Liver (tissue), 9 donors: ENCODE measurements around the gene EHD2. TPM values are rescaled to one million over a fixed set of nuclear protein-coding genes. Genes with fewer than 3 reads are reported as not detected.
A peak's percentile ranks its signal among the peaks of the same experiment; 100 is the strongest.

Source experiments
- DNase-seq: peaks from one replicate; pipeline ENCODE4 v3.0.0-alpha.2; 2017; ENCODE audit warnings: low spot score
- H3K27ac ChIP-seq, 2 donors: one replicate each; pipeline ENCODE4 v1.7.0; 2013; ENCODE audit warnings: inconsistent platforms in 2 of 2, low read length in 2 of 2, control low read depth in 1 of 2, low read depth in 1 of 2, mild to moderate bottlenecking in 1 of 2
- H3K27me3 ChIP-seq, 4 donors: one replicate each; pipeline versions ENCODE4 v1.6.1 to v1.7.0; 2013; ENCODE audit warnings: low read length in 3 of 4, inconsistent platforms in 1 of 4, mild to moderate bottlenecking in 1 of 4, moderate library complexity in 1 of 4; ENCODE audit not compliant: control insufficient read depth in 4 of 4, insufficient read depth in 4 of 4
- H3K36me3 ChIP-seq, 4 donors: one replicate each; pipeline versions ENCODE4 v1.6.1 to v1.7.0; 2013; ENCODE audit warnings: low read length in 3 of 4, mild to moderate bottlenecking in 3 of 4, low read depth in 1 of 4, moderate library complexity in 1 of 4; ENCODE audit not compliant: control insufficient read depth in 4 of 4, insufficient read depth in 3 of 4
- H3K4me1 ChIP-seq, 4 donors: one replicate each; pipeline versions ENCODE4 v1.6.1 to v1.7.0; 2013; ENCODE audit warnings: low read length in 3 of 4, mild to moderate bottlenecking in 3 of 4, moderate library complexity in 1 of 4; ENCODE audit not compliant: control insufficient read depth in 4 of 4, insufficient read depth in 4 of 4
- H3K4me3 ChIP-seq, 3 donors: one replicate each; pipeline versions ENCODE4 v1.6.1 to v1.7.0; 2013; ENCODE audit warnings: low read length in 3 of 3, control low read depth in 1 of 3, low read depth in 1 of 3, mild to moderate bottlenecking in 1 of 3
- H3K9ac ChIP-seq, 2 donors: one replicate each; pipeline ENCODE4 v1.7.0; 2013; ENCODE audit warnings: low read length in 2 of 2, mild to moderate bottlenecking in 2 of 2, moderate library complexity in 2 of 2, control low read depth in 1 of 2, low read depth in 1 of 2
- H3K9me3 ChIP-seq, 4 donors: one replicate each; pipeline versions ENCODE4 v1.6.1 to v1.7.0; 2013; ENCODE audit warnings: low read length in 3 of 4; ENCODE audit not compliant: control insufficient read depth in 4 of 4
- ATF3 ChIP-seq: IDR thresholded peaks from 2 replicates; pipeline ENCODE4 v1.6.1; 2016; ENCODE audit warnings: antibody characterized with exemption
- FOXA2 ChIP-seq: IDR thresholded peaks from 2 replicates; pipeline ENCODE4 v1.6.1; 2016; ENCODE audit warnings: antibody characterized with exemption
- GABPA ChIP-seq, 2 donors: IDR thresholded peaks in 1 of 2; conservative IDR thresholded peaks in 1 of 2; 2 replicates each; pipeline ENCODE4 v1.6.1; 2016; ENCODE audit warnings: antibody characterized with exemption in 2 of 2, mild to moderate bottlenecking in 1 of 2, moderate library complexity in 1 of 2
- HNF4A ChIP-seq, 2 donors: conservative IDR thresholded peaks; 2 replicates each; pipeline ENCODE4 v1.6.1; 2016; ENCODE audit warnings: antibody characterized with exemption in 2 of 2, mild to moderate bottlenecking in 2 of 2
- JUND ChIP-seq, 2 donors: IDR thresholded peaks; 2 replicates each; pipeline ENCODE4 v1.6.1; 2016; ENCODE audit warnings: antibody characterized with exemption in 2 of 2
- MAX ChIP-seq: IDR thresholded peaks from 2 replicates; pipeline ENCODE4 v1.6.1; 2016; ENCODE audit warnings: antibody characterized with exemption
- NR2F2 ChIP-seq: IDR thresholded peaks from 2 replicates; pipeline ENCODE4 v1.6.1; 2016; ENCODE audit warnings: antibody characterized with exemption
- RAD21 ChIP-seq, 2 donors: IDR thresholded peaks; 2 replicates each; pipeline ENCODE4 v1.6.1; 2016; ENCODE audit warnings: antibody characterized with exemption in 2 of 2, mild to moderate bottlenecking in 2 of 2
- RXRA ChIP-seq, 2 donors: IDR thresholded peaks; 2 replicates each; pipeline ENCODE4 v1.6.1; 2017 to 2018; ENCODE audit warnings: antibody characterized with exemption in 2 of 2, mild to moderate bottlenecking in 1 of 2
- SP1 ChIP-seq: IDR thresholded peaks from 2 replicates; pipeline ENCODE4 v1.6.1; 2018; ENCODE audit warnings: antibody characterized with exemption, mild to moderate bottlenecking
- YY1 ChIP-seq: IDR thresholded peaks from 2 replicates; pipeline ENCODE4 v1.6.1; 2016; ENCODE audit warnings: antibody characterized with exemption, mild to moderate bottlenecking
- ZBTB33 ChIP-seq: IDR thresholded peaks from 2 replicates; pipeline ENCODE4 v1.6.1; 2016; ENCODE audit warnings: antibody characterized with exemption
- WGBS: extraction: QIAGEN DNeasy Blood & Tissue Kit; methylation state at CpG from one replicate; pipeline ENCODE4 v1.1.7; 2013; 5-methylcytosine and 5-hydroxymethylcytosine counted together
- polyA plus RNA-seq, 2 donors: library from polyadenylated mRNA; stranded (reverse) in 1 of 2; unstranded in 1 of 2; fragments of 200-250 nt in 1 of 2; fragments of >200 nt in 1 of 2; fragmentation: Nextera tagmentation in 1 of 2; extraction: Ambion mirVana in 1 of 2; gene quantifications; one replicate each; pipeline versions ENCODE4 v1.2.1 to v1.2.3, GENCODE V29; 2013 to 2015
- total RNA-seq, 2 donors: library from RNA; depleted of rRNA; stranded (reverse); fragments of >200 nt; gene quantifications; one replicate each; pipeline ENCODE4 v1.2.3, GENCODE V29; 2014
- TF ChIP-seq, protein P1 (sequence below): IDR thresholded peaks from 2 replicates; pipeline ENCODE4 v1.6.1; 2016; ENCODE audit warnings: antibody characterized with exemption, mild to moderate bottlenecking
- donor health status: healthy.
- donor health status: healthy.
- donor health status: healthy.
- donor health status: healthy.
- donor health status: healthy.

EHD2 gene
- total and polyA plus RNA-seq, 4 donors = 3.2 to 7.9 (median 5.8) TPM

GRCh38 chr19:47755762-47756626 is 42.8 kb downstream of the EHD2 start:
- H3K27ac ChIP-seq = peak overlapping the region; percentile 47 to 96
- peaks cover 0 to 28% (median 22%) of the 10 kb centered on the region in 4 donors for H3K4me1 ChIP-seq
- H3K9ac ChIP-seq = no peak overlapping the region
- no peak for TF ChIP-seq GABPA (IDR thresholded peaks at IDR 0.05 in 1 of 2, conservative IDR thresholded peaks at IDR 0.05 in 1 of 2)
- TF ChIP-seq RAD21 (IDR thresholded peaks at IDR 0.05) = no peak
- no peak for TF ChIP-seq FOXA2
- TF ChIP-seq MAX = no peak
- no peak for TF ChIP-seq ATF3
- TF ChIP-seq RXRA (IDR thresholded peaks at IDR 0.05) = no peak
- no peak for TF ChIP-seq NR2F2
- TF ChIP-seq, protein P1, sequence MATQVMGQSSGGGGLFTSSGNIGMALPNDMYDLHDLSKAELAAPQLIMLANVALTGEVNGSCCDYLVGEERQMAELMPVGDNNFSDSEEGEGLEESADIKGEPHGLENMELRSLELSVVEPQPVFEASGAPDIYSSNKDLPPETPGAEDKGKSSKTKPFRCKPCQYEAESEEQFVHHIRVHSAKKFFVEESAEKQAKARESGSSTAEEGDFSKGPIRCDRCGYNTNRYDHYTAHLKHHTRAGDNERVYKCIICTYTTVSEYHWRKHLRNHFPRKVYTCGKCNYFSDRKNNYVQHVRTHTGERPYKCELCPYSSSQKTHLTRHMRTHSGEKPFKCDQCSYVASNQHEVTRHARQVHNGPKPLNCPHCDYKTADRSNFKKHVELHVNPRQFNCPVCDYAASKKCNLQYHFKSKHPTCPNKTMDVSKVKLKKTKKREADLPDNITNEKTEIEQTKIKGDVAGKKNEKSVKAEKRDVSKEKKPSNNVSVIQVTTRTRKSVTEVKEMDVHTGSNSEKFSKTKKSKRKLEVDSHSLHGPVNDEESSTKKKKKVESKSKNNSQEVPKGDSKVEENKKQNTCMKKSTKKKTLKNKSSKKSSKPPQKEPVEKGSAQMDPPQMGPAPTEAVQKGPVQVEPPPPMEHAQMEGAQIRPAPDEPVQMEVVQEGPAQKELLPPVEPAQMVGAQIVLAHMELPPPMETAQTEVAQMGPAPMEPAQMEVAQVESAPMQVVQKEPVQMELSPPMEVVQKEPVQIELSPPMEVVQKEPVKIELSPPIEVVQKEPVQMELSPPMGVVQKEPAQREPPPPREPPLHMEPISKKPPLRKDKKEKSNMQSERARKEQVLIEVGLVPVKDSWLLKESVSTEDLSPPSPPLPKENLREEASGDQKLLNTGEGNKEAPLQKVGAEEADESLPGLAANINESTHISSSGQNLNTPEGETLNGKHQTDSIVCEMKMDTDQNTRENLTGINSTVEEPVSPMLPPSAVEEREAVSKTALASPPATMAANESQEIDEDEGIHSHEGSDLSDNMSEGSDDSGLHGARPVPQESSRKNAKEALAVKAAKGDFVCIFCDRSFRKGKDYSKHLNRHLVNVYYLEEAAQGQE = no peak
- no peak for TF ChIP-seq JUND (IDR thresholded peaks at IDR 0.05)
- no peak for TF ChIP-seq SP1
- no peak for TF ChIP-seq HNF4A (conservative IDR thresholded peaks at IDR 0.05)
- TF ChIP-seq ZBTB33 = no peak
- TF ChIP-seq YY1 = no peak
- H3K36me3 ChIP-seq = peaks cover 24 to 55% (median 30%) of the 10 kb centered on the region in 4 donors
- 83% methylated on average over 28 of the region's 28 CpGs for WGBS
- H3K27me3 ChIP-seq = no peaks in the 10 kb centered on the region
- no peaks in the 10 kb centered on the region for H3K9me3 ChIP-seq
- no peak for DNase-seq
- H3K4me3 ChIP-seq = no peak overlapping the region

DNA sequence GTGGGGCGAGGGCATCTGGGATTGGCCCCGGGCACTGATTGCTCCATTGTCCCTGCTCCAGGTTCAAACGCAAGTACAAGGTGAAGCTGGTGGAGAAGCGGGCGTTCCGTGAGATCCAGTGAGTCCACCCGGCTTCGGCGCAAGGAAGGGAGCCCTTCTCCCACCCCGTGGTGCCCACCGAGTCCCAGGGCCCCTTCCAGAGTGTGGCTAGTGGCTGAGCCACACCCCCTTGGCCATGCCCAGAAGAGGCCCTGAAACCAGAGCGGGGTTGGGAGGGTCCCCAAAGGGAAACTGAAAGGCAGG is 43.4 kb downstream of the EHD2 start:
- peaks cover 0 to 28% (median 22%) of the 10 kb centered on the region in 4 donors for H3K4me1 ChIP-seq
- H3K27me3 ChIP-seq = no peaks in the 10 kb centered on the region
- no peak for DNase-seq
- H3K36me3 ChIP-seq = peaks cover 18 to 49% (median 26%) of the 10 kb centered on the region in 4 donors
- no peak overlapping the region for H3K4me3 ChIP-seq
- WGBS = 84% methylated on average over 12 of the region's 12 CpGs
- TF ChIP-seq FOXA2 = no peak
- H3K9me3 ChIP-seq = no peaks in the 10 kb centered on the region
- H3K27ac ChIP-seq = peak overlapping the region; percentile 67 to 96
- H3K9ac ChIP-seq = no peak overlapping the region
